ENCODE data around the gene TMEM250.

The TMEM250 gene

DNA sequence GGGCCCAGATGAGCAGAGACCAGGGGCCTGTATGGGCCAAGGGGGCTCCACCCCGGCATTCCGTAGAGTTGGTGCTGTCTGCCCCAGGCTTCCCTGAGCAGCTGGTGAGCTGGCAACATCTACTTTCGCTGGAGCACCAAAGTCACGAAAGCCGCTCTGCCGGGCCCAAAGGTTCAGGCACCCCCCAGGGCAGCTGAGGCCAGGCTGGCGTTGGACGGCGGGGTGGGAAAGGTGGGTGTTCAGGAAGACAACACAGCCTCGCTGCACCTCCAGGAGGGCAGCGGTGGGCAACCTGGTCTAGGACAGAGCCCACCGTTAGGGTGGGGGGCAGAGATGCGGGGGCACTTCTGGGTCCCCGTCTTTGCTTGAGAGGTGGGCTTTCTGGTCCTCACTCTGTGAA is 30.1 kb upstream of the TMEM250 start:
- TF ChIP-seq CTCF (conservative IDR thresholded peaks at IDR 0.05; ENCODE audit: low read depth), result no peak
- CTCF ChIA-PET, result interaction anchor here (0.9 kb wide), 1 partner anchor 11 kb away, joined by 3 read pairs; no protein-coding TSS in a partner anchor
- POLR2A ChIA-PET (ENCODE audit: low non-redundant PET), result no interaction called here

DNA sequence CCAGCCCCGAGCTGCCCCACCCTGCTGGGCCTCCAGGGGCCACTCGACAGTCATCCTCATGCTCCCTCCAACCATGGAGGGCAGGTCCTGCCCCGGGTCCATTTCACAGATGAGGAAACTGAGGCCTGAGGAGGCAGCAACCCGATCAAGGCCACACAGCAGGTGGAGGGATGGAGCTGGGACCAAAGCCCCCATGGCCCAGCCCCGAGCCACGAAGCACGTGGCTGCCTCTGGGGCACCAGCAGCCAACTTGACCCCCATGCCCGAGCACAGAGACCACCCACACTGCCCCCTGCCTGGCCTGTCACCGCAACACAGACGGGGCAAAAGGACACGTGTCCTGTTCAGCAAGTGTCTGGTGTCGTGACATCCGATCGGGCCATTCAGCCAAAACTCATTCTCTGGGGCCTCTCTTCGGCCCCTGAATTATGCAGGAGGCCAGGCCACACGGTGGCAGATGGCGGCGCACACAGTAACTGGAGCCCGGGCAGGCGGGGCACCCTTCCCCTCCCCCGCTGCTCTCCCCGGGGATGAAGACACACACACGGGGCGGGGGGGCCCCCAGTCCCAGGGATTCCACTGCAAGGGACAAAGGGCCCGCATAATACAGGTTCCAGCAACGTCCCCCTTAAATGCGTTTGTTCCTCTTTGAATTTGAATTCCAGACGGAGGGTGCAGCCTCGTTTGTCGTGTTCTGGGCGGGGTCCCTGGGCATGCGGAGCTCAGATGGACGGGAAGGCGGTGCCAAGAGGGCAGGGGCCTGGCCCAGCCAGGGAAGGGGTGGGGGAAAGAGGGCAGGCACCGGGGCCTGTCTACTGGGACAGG is 29.4 kb upstream of the TMEM250 start:
- no peak for DNase-seq (ENCODE audit: low spot score)
- CTCF ChIA-PET, result interaction anchor here (0.9 kb wide), 1 partner anchor 12 kb away, joined by 3 read pairs; no protein-coding TSS in a partner anchor
- no peak for TF ChIP-seq CTCF (conservative IDR thresholded peaks at IDR 0.05; ENCODE audit: low read depth)

More for the DNA sequence above, 30.1 kb upstream of the TMEM250 start:
- no peak overlapping the region for H3K27ac ChIP-seq
- DNase-seq (ENCODE audit: low spot score), result no peak

DNA sequence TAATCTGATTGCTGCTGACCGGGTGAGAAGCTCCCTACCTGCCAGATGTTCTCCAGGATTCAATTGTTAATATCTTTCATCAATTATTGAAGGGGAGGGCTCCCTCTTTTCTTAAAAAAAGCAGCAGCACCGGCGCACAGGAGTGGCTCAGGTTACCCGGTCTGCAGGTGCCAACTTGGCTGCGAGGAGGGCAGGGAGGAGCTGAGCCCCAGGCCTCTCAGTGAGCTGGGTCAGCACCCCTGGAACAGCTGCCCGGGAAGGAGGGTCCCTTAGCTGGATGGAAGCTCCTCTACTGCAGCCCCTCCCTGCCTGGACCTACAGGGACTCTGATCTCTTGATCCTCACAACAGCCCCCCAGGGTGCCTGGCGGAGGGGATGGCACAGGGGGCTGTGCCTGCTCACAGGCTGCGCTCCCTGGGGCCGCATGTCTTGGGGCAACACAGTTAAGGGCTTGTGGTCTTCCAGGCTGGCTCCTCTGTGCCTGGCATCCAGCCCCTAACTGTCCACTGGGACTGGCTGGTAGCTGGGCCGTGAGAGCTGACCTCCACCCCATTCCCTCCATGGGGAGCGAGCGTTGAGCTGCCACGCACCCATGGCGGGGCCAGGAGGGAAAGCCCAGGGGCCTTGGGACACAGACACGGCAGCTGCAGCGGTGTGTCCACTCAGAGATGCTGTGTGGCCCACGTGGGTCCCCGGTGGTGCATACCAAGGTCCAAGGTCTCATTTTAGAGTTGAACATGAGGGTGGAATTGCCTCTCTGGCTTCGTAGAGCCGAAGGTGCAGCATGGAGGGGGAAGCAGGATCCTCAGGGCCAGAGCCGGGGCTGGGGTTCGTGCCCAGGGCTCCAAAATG is 28.6 kb upstream of the TMEM250 start:
- ChIA-PET POLR2A (ENCODE audit: low non-redundant PET) (interaction anchor here (0.6 kb wide), 1 partner anchor 24 kb away, joined by 3 read pairs; no protein-coding TSS in a partner anchor), CTCF (interaction anchor here (0.6 to 0.8 kb wide), 2 partner anchors 57 to 136 kb away, joined by 3 to 6 read pairs; no protein-coding TSS in a partner anchor)
- DNase-seq (ENCODE audit: low spot score), result no peak
- TF ChIP-seq CTCF (conservative IDR thresholded peaks at IDR 0.05; ENCODE audit: low read depth), result no peak
- no peak overlapping the region for H3K27ac ChIP-seq

More for the DNA sequence above, 29.4 kb upstream of the TMEM250 start:
- POLR2A ChIA-PET (ENCODE audit: low non-redundant PET), result no interaction called here
- no peak overlapping the region for H3K27ac ChIP-seq

DNA sequence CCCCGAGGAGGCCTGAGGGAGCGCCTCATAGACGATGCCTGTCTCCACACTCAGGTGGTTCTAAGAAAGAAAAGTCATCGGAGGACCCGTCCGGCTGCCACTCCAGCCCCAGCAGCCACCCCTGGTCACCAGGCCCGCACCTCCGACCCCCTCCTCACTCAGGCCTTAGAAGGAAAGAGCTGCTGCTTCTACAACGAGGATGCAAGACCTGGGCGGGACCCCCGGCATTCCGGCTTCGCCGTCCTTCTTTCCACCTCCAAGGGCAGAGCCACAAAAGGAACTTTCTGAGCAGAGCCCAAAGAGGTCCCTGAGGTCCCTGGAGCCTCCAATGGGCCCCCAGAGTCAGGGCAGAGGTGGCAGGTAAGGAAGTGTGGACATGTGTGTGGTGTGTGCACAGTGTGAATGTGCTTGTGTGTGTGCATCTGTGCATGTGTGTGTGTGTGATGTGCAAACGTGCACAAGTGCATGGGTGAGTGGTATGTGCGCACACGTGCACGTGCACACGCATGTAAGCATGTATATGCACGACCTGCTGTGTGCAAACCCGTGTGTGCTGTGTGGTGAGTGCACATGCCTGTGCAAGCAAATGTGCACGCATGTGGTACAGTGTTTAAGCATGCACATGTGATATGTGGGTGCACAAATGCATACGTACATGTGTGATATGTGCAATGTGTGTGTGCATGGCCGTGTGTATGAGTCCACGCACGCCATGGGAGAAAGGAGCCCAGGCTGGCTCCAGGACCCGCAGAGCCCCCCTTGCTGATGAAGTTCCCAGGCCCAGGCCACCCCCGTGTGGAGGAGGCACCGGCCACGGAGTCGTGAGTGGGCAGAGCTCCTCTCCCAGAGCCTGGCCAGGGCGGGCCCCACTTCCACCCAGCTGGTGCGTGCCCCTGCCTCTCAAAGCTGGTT is 27.7 kb upstream of the TMEM250 start:
- H3K27ac ChIP-seq, result no peak overlapping the region
- ChIA-PET CTCF (interaction anchor here (0.8 kb wide), 1 partner anchor 137 kb away, joined by 6 read pairs; no protein-coding TSS in a partner anchor), POLR2A (ENCODE audit: low non-redundant PET) (interaction anchor here (0.6 kb wide), 1 partner anchor 23 kb away, joined by 3 read pairs; no protein-coding TSS in a partner anchor)
- no peak for TF ChIP-seq CTCF (conservative IDR thresholded peaks at IDR 0.05; ENCODE audit: low read depth)
- no peak for DNase-seq (ENCODE audit: low spot score)

DNA sequence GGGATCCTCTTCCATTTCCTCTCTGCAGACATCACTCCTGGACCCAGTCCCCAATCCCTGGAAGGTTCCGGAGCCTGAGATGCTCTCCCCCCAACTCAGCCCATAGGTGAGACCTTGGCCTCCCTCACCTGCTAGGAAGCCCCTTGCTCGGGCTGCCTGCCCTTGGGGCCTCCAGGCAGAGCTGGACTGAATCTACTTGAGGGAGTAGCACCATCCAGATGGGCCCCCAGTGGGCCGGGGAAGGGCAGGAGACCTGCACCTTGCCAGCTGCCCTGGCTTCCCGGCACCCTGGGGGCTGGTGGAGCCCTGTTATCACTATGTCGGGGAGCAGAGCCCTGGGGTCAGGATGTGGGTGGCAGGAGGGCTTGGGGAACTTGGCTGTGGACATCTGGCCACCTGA is 26.9 kb upstream of the TMEM250 start:
- DNase-seq (ENCODE audit: low spot score), result no peak
- ChIA-PET POLR2A (ENCODE audit: low non-redundant PET) (no interaction called here), CTCF (no interaction called here)
- TF ChIP-seq CTCF (conservative IDR thresholded peaks at IDR 0.05; ENCODE audit: low read depth), result no peak
- no peak overlapping the region for H3K27ac ChIP-seq
